Mesodermal cell (in vitro differentiated cells): Measurements from ENCODE around the gene HECA. TPM values are rescaled to one million over a fixed set of nuclear protein-coding genes. Genes with fewer than 3 reads are reported as not detected.

ENCODE experiments used
- H3K27ac ChIP-seq: 2 replicates; pipeline ENCODE4 v1.7.0; 2013; ENCODE audit warnings: mild to moderate bottlenecking, low read depth, low read length, moderate library complexity; ENCODE audit not compliant: severe bottlenecking
- H3K36me3 ChIP-seq: 2 replicates; pipeline ENCODE4 v1.7.1; 2013; ENCODE audit warnings: mild to moderate bottlenecking, low read length, moderate library complexity; ENCODE audit not compliant: control insufficient read depth, insufficient read depth
- H3K4me1 ChIP-seq: one replicate; pipeline ENCODE4 v1.7.1; 2013; ENCODE audit warnings: mild to moderate bottlenecking, low read length; ENCODE audit not compliant: insufficient read depth, control insufficient read depth, poor library complexity, severe bottlenecking
- H3K4me3 ChIP-seq: 2 replicates; pipeline ENCODE4 v1.7.0; 2013; ENCODE audit warnings: low read length, control low read depth, mild to moderate bottlenecking; ENCODE audit not compliant: insufficient read depth, poor library complexity, severe bottlenecking; ENCODE audit errors: extremely low read depth
- H3K9me3 ChIP-seq: 2 replicates; pipeline ENCODE4 v1.7.1; 2013; ENCODE audit warnings: mild to moderate bottlenecking, low read length, moderate library complexity; ENCODE audit not compliant: control insufficient read depth
- WGBS, 2 experiments: methylation state at CpG; one replicate each; pipeline ENCODE4 v1.1.5; 2013; ENCODE audit warnings: missing lambda C conversion rate in 2 of 2; ENCODE audit not compliant: insufficient coverage in 2 of 2; 5-methylcytosine and 5-hydroxymethylcytosine counted together
- polyA plus RNA-seq, 2 experiments: library from polyadenylated mRNA; stranded (reverse); fragments of 50-300 nt; gene quantifications; one replicate each; pipeline ENCODE4 v1.2.3, GENCODE V29; 2013

HECA gene, protein sequence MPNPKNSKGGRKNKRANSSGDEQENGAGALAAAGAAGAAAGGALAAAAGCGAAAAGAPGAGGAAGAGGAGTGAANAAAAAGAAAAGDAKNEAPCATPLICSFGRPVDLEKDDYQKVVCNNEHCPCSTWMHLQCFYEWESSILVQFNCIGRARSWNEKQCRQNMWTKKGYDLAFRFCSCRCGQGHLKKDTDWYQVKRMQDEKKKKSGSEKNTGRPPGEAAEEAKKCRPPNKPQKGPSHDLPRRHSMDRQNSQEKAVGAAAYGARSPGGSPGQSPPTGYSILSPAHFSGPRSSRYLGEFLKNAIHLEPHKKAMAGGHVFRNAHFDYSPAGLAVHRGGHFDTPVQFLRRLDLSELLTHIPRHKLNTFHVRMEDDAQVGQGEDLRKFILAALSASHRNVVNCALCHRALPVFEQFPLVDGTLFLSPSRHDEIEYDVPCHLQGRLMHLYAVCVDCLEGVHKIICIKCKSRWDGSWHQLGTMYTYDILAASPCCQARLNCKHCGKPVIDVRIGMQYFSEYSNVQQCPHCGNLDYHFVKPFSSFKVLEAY
- polyA plus RNA-seq (2013, experiment 1 of 2): 17.0 TPM
- 14.8 TPM for polyA plus RNA-seq (2013, experiment 2 of 2)

DNA sequence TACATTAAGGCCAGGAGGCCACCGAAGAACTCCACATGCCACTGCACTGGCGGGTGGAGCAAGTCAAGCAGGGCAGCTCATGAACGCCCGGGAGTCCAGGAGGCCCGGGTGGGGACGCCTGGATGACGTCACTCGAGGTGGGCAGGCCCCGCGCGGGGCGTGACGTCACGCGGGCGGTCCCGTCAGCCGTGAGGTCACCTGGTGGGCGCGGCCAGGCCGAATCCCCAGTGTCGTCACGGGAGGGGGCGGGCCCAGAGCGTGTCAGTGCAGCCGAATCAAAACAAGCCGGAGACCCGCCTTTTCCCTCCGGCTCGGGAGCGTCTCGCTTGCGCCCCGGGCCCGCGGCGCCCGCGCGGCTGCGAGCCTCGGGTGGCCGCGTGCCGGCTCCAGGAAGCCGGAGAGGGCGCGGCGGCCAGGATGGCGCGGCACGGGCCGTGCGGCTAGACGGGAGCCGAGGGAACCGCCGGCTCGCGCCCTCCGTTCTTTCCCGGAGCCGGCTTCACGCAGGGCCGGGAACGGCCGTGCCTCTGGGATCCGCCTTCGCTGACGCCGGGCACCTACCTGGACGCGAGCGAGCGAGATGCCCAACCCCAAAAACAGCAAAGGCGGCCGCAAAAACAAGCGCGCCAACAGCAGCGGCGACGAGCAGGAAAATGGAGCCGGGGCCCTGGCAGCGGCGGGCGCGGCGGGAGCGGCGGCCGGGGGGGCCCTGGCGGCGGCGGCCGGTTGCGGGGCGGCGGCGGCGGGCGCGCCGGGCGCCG is at the start of gene HECA:
HECA (plus strand) TSS at position 264 of the 761 bp plus-strand sequence; CDS start at position 581, 317 bp downstream.
- peak within 1 kb of the TSS; percentile 77 for H3K4me3 ChIP-seq
- 2 to 4% methylated on average over 53 to 88 of the region's 105 CpGs for WGBS, 2 experiments
- no peaks in the 10 kb centered on the region for H3K4me1 ChIP-seq
- peak within 1 kb of the TSS; percentile 71 for H3K27ac ChIP-seq
- H3K9me3 ChIP-seq: no peaks in the 10 kb centered on the region
- H3K36me3 ChIP-seq: peaks cover 13% of the 10 kb centered on the region

DNA sequence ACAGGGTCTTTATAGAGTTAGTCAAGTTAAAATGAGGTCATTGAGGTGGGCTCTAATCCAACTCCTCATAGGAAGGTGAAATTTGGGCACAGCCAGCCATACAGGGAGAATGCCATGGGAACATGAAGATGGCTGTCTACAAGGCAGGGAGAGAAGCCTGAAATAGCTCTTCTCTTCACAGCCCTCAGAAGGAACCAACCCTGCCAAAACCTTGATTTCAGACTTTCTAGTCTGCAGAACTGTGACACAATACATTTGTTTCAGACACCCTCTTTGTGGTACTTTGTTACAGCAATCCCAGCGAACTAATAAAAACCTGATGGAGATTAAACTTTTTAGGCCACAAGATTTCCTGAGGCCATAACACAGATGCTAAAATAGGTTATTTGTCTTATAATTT is 43.1 kb upstream of the HECA start:
- H3K36me3 ChIP-seq: no peaks in the 10 kb centered on the region
- no peak overlapping the region for H3K27ac ChIP-seq
- no peaks in the 10 kb centered on the region for H3K9me3 ChIP-seq
- WGBS, 2 experiments: 100% methylated on average over 1 of the region's 1 CpG; no CpG with 5 or more reads in 1 of the 2 experiments
- no peak overlapping the region for H3K4me3 ChIP-seq
- H3K4me1 ChIP-seq: no peaks in the 10 kb centered on the region

DNA sequence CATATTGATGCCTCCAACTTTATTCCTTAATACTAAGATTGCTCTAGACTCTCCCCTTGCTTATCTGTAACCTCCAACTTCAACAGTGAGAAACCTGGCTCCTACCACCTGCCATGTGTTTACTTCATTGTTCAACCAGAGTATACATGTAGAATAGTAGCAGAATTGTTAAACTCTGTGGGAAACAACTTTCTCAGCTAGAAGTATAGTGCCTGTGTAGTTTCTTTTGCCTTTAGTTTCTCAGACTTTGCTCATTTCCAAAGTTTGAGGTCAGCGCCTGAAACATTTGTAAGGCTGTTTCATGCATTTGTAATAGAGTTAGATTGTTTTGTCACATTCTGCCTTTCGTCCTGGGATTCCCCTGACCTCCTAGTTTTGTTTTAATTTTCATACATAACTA is 34.9 kb upstream of the HECA start:
- no peaks in the 10 kb centered on the region for H3K9me3 ChIP-seq
- H3K27ac ChIP-seq: no peak overlapping the region
- H3K4me3 ChIP-seq: no peak overlapping the region
- H3K4me1 ChIP-seq: no peaks in the 10 kb centered on the region
- no peaks in the 10 kb centered on the region for H3K36me3 ChIP-seq
- no CpG with 5 or more reads among the region's 2 CpGs for WGBS, 2 experiments

DNA sequence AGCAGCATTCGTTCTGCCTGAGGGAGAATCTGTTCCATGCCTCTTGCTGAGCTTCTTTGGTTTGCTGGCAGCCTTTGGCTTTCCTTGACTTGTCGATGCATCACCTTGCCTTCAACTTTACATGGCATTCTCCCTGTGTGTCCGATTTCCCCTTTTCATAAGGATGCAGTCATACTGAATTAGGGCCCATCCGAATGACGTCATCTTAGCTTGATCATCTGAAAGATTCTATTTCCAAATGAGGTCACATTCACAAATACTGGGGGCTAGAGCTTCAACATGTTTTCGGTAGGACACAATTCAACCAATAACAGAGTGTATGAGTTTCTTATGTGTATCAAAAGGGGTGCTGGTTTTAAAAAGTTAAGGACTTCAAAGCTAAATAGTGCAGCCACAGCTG is 27.8 kb upstream of the HECA start:
- WGBS, 2 experiments: 83 to 95% methylated on average over 4 to 6 of the region's 6 CpGs
- no peaks in the 10 kb centered on the region for H3K4me1 ChIP-seq

DNA sequence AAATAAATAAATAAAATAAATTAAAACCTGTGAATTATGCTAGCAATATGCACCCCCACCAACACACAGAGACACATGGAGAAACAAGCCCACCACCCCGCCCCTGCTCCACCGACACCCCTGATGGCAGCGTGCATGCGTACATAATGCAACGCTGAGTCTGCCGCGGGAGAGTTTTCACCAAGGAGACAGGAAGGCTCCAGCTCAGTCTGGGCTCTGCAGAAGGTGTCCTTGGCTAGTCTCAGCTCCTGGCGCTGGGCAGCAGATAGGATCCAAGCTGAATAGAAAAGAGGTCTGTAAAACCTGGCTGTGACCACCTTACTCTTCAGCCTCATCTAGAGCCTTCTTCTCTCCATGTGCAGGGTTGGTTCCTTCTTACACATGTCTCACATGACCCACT is 26.5 kb upstream of the HECA start:
- Histone ChIP-seq H3K9me3 (no peaks in the 10 kb centered on the region), H3K36me3 (no peaks in the 10 kb centered on the region), H3K27ac (no peak overlapping the region), H3K4me3 (no peak overlapping the region), H3K4me1 (peaks cover under 1% of the 10 kb centered on the region)
- 78 to 81% methylated on average over 6 to 7 of the region's 8 CpGs for WGBS, 2 experiments

More for the DNA sequence above, 27.8 kb upstream of the HECA start:
- no peak overlapping the region for H3K27ac ChIP-seq
- H3K4me3 ChIP-seq: no peak overlapping the region
- H3K36me3 ChIP-seq: no peaks in the 10 kb centered on the region
- no peaks in the 10 kb centered on the region for H3K9me3 ChIP-seq

DNA sequence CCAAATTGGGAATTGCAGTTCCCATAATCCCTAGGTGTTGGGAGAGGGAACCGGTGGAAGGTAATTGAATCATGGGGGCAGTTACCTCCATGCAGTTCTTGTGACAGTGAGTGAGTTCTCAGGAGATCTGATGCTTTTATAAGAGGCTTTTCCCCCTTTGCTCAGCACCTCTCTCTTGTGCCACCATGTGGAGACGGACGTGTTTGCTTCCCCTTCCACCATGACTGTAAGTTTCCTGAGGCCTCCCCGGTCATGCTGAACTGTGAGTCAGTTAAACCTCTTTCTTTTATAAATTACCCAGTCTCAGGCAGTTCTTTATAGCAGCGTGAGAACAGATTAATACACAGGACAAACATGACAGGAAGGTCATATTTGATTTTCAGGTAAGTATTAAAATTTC is 25.3 kb upstream of the HECA start:
- Histone ChIP-seq H3K36me3 (no peaks in the 10 kb centered on the region), H3K4me3 (no peak overlapping the region), H3K4me1 (peaks cover 2% of the 10 kb centered on the region), H3K9me3 (no peaks in the 10 kb centered on the region), H3K27ac (no peak overlapping the region)
- WGBS, 2 experiments: 46 to 81% methylated on average over 3 of the region's 5 CpGs

DNA sequence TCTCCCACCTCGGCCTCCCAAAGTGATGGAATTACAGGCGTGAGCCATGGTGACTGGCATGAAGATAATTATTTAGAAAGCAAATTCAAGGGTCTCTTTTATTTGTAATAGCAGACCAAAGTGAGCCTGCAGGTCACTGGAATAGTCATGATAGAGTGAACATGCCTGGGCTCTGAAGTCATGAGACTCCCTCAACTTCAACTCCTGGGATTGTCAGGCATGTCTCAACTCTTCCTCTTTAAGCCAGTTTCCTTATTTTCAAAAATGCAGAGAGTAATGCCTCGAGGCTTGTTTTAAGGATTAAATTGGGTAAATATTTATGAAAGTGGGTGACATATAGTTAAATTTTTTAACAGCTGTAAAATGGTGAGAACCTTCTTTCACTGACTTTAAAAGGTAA is 22.7 kb upstream of the HECA start:
- Histone ChIP-seq H3K9me3 (no peaks in the 10 kb centered on the region), H3K27ac (no peak overlapping the region), H3K36me3 (no peaks in the 10 kb centered on the region), H3K4me1 (peaks cover 2% of the 10 kb centered on the region), H3K4me3 (no peak overlapping the region)
- 100% methylated on average over 3 of the region's 3 CpGs; no CpG with 5 or more reads in 1 of the 2 experiments for WGBS, 2 experiments

DNA sequence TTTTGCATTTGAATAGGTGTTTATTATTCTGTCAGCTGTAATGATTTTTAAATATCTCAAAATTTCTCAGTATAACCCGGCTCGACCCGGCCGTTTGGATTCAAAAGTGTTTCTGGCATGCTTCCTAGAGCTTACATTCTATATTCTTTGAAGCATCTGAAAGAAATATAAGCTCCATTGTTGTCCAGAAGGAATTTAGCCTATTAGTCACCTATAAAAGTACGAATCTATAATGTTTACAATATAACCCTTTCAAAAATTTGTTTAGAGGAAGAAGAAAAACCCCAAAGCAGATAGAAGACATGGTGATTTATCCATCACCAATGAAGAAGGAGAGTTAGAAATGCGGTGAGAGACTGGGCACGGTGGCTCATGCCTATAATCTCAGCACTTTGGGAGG is 22.3 kb upstream of the HECA start:
- Histone ChIP-seq H3K4me3 (no peak overlapping the region), H3K27ac (no peak overlapping the region), H3K4me1 (peaks cover 2% of the 10 kb centered on the region), H3K9me3 (no peaks in the 10 kb centered on the region), H3K36me3 (no peaks in the 10 kb centered on the region)
- WGBS, 2 experiments: 85 to 95% methylated on average over 4 to 5 of the region's 7 CpGs

DNA sequence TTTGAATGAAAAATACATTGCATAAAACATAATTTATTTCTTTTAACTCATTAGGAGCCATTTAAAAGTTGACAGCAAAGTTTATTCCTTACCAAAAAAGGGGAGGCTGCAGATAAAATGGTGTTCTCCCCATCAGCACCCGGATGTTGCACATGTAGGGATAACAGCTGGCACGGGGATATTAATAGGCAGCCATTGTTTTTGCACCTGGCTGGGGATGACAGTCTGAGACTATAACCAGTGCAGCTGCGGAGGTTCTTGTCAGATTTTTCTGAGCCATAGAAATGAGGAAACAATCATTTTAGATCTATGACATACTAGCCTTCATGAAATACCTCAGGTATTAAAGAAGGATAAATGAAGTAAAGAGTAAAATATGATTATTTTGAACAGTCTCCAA is 20.1 kb upstream of the HECA start:
- Histone ChIP-seq H3K9me3 (peaks cover 4% of the 10 kb centered on the region), H3K4me3 (no peak overlapping the region), H3K36me3 (no peaks in the 10 kb centered on the region), H3K27ac (no peak overlapping the region), H3K4me1 (peaks cover 2% of the 10 kb centered on the region)
- WGBS, 2 experiments: 100% methylated on average over 1 to 2 of the region's 3 CpGs

DNA sequence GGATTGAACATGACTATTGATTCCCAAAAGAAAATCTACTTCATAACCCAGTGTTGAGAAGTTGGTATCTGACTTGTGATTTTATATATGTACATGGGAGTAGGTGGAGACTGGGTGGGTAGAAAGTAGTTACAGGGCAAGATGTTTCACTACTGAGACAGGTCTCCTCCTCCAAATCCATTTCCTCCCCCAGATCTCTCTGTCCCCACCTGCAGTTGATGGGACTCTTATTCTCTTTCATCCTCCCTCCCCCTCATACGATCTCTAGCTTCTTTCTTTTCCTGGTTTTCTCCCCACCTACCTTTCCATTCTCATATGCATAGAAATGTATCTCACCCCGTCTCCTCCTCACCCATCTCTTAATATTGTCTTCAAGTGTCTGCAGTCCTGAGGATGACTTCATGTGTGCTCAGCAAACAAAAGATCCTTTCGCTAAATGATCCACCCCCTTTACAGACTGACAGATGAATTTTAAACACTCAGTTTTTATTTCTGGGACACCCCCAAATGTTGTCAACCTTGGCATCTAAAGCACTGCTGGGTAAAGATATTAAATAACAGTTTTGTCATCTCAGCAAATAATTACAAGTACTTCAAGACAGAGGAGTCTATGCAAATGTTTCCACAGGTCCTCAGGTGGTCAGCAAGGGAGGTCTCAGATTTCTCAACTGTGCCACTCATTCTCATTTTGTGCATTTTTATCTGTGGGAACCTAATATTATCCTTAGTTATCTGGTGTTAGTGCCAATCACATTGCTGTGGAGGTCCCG is 18.7 kb upstream of the HECA start:
- Histone ChIP-seq H3K4me1 (peaks cover 2% of the 10 kb centered on the region), H3K9me3 (peaks cover 14% of the 10 kb centered on the region), H3K4me3 (no peak overlapping the region), H3K36me3 (no peaks in the 10 kb centered on the region), H3K27ac (no peak overlapping the region)
- 81 to 83% methylated on average over 1 to 4 of the region's 4 CpGs for WGBS, 2 experiments
